GM12878 (cell line): ENCODE data around the gene MACF1. TPM values are rescaled to one million over a fixed set of nuclear protein-coding genes. Genes with fewer than 3 reads are reported as not detected.
A peak's percentile ranks its signal among the peaks of the same experiment; 100 is the strongest.

ENCODE experiments used
- ATAC-seq: fragments of 200-7000 bp; cut with Tn5 transposase; 3 replicates; pipeline ENCODE4 v1.9.1; 2020; ENCODE audit warnings: mild to moderate bottlenecking, moderate library complexity
- BruUV-seq: library from RNA; stranded (reverse); fragments of 400-500 nt; replicated peaks from 2 replicates; lab custom pipeline; 2021; lab: Mats Ljungman, UMichigan
- CTCF ChIA-PET: fragments of 300-600 bp; sonication (Branson Sonifier 250); formaldehyde crosslinking; extraction: SDS; loops from one replicate; lab custom pipeline; 2021; ENCODE audit warnings: inconsistent platforms; lab: Yijun Ruan, JAX
- POLR2A ChIA-PET: fragments of 350-600 bp; formaldehyde crosslinking; extraction: SDS; loops from one replicate; lab custom pipeline; 2021; ENCODE audit warnings: inconsistent platforms; lab: Charles Lee
- RAD21 ChIA-PET: fragments of 300-600 bp; sonication (Branson Sonifier 250); formaldehyde crosslinking; loops from one replicate; lab custom pipeline; 2023; ENCODE audit warnings: antibody characterized with exemption; ENCODE audit not compliant: unreplicated experiment; lab: Charles Lee
- SMC1A ChIA-PET: fragments of 300-600 bp; sonication (Branson Sonifier 250); formaldehyde crosslinking; loops from one replicate; lab custom pipeline; 2023; ENCODE audit not compliant: unreplicated experiment, uncharacterized antibody; lab: Charles Lee
- DNase-seq: peaks from one replicate; pipeline ENCODE4 v3.0.0-alpha.2; 2011; ENCODE audit warnings: low read depth, low spot score
- FAIRE-seq: peaks from 3 replicates; lab custom pipeline; 2011; peaks lifted over from hg19 to GRCh38; lab: Jason Lieb, UNC
- H2AFZ ChIP-seq: 2 replicates; pipeline ENCODE4 v1.6.0; 2011; ENCODE audit warnings: low read depth, low read length, control low read depth; ENCODE audit not compliant: control insufficient read depth
- H3K27ac ChIP-seq: 2 replicates; pipeline ENCODE4 v1.5.1; 2011; ENCODE audit warnings: control low read depth; ENCODE audit not compliant: control insufficient read depth, insufficient read depth
- H3K27me3 ChIP-seq, 2 experiments: replicated peaks in 1 of 2; 2 replicates each; pipeline versions ENCODE4 v1.6.0 to v1.6.1; 2011; ENCODE audit warnings: low read length in 1 of 2; ENCODE audit not compliant: control insufficient read depth in 2 of 2, insufficient read depth in 2 of 2
- H3K36me3 ChIP-seq, 2 experiments: 2 replicates each; pipeline ENCODE4 v1.5.1; 2011; ENCODE audit warnings: low read length in 1 of 2; ENCODE audit not compliant: control insufficient read depth in 2 of 2, insufficient read depth in 2 of 2
- H3K4me1 ChIP-seq: 2 replicates; pipeline ENCODE4 v1.6.1; 2011; ENCODE audit warnings: mild to moderate bottlenecking, low read length, moderate library complexity, mixed read lengths; ENCODE audit not compliant: control insufficient read depth, insufficient read depth
- H3K4me2 ChIP-seq: 2 replicates; pipeline ENCODE4 v1.6.0; 2011; ENCODE audit warnings: control low read depth; ENCODE audit not compliant: control insufficient read depth, insufficient read depth
- H3K4me3 ChIP-seq: fragments of 200-600 bp; sonication (generic); 2 replicates; pipeline ENCODE4 v1.5.1; 2016
- H3K79me2 ChIP-seq: 2 replicates; pipeline ENCODE4 v1.6.0; 2011; ENCODE audit warnings: low read length; ENCODE audit not compliant: control insufficient read depth, insufficient read depth
- H3K9ac ChIP-seq: 2 replicates; pipeline ENCODE4 v1.8.0; 2011; ENCODE audit warnings: low read length, control low read depth, mixed read lengths; ENCODE audit not compliant: control insufficient read depth, insufficient read depth
- H3K9me3 ChIP-seq: replicated peaks from 3 replicates; pipeline ENCODE4 v1.5.1; 2011; ENCODE audit warnings: mild to moderate bottlenecking, low read length; ENCODE audit not compliant: control insufficient read depth, insufficient read depth
- H4K20me1 ChIP-seq: 2 replicates; pipeline ENCODE4 v1.6.0; 2011; ENCODE audit not compliant: control insufficient read depth, insufficient read depth
- FOXM1 ChIP-seq: IDR thresholded peaks from 2 replicates; pipeline ENCODE4 v1.6.1; 2012; ENCODE audit warnings: low read depth, mild to moderate bottlenecking, inconsistent platforms, low read length, moderate library complexity
- MYC ChIP-seq: IDR thresholded peaks from 2 replicates; pipeline ENCODE4 v1.6.1; 2011; ENCODE audit warnings: mild to moderate bottlenecking, low read length, moderate library complexity, inconsistent platforms; ENCODE audit not compliant: insufficient read depth, insufficient replicate concordance, insufficient read length, severe bottlenecking
- NFXL1 ChIP-seq: fragments of 450-650 bp; IDR thresholded peaks from 2 replicates; pipeline ENCODE4 v1.6.1; 2017; ENCODE audit warnings: antibody characterized with exemption, mild to moderate bottlenecking, borderline replicate concordance
- NKRF ChIP-seq: fragments of 450-650 bp; conservative IDR thresholded peaks from 2 replicates; pipeline ENCODE4 v1.6.1; 2017; ENCODE audit warnings: mild to moderate bottlenecking, moderate library complexity
- PAX8 ChIP-seq: fragments of 450-650 bp; IDR thresholded peaks from 2 replicates; pipeline ENCODE4 v1.6.1; 2017; ENCODE audit warnings: mild to moderate bottlenecking, moderate library complexity
- POLR2AphosphoS5 ChIP-seq: IDR thresholded peaks from 2 replicates; pipeline ENCODE4 v1.6.1; 2011; ENCODE audit warnings: mild to moderate bottlenecking, low read length, inconsistent platforms
- SMC3 ChIP-seq: IDR thresholded peaks from 2 replicates; pipeline ENCODE4 v1.6.1; 2011; ENCODE audit warnings: low read length, improper control_type of control experiment, borderline replicate concordance
- SUPT20H ChIP-seq: IDR thresholded peaks from 2 replicates; pipeline ENCODE4 v1.6.1; 2011; ENCODE audit warnings: low read depth, mild to moderate bottlenecking, low read length, moderate library complexity, borderline replicate concordance; ENCODE audit not compliant: control insufficient read depth
- TCF3 ChIP-seq: IDR thresholded peaks from 2 replicates; pipeline ENCODE4 v1.6.1; 2012; ENCODE audit warnings: low read depth, mild to moderate bottlenecking, low read length, borderline replicate concordance; ENCODE audit not compliant: insufficient read depth
- ZNF207 ChIP-seq: fragments of 450-650 bp; IDR thresholded peaks from 2 replicates; pipeline ENCODE4 v1.6.1; 2014; ENCODE audit warnings: antibody characterized with exemption, mild to moderate bottlenecking, borderline replicate concordance
- ZNF24 ChIP-seq: fragments of 450-650 bp; IDR thresholded peaks from 2 replicates; pipeline ENCODE4 v1.6.1; 2017; ENCODE audit warnings: antibody characterized with exemption, mild to moderate bottlenecking
- WGBS: methylation state at CpG from one replicate; pipeline ENCODE4 v1.1.6; 2016; ENCODE audit warnings: low lambda C conversion rate; ENCODE audit not compliant: insufficient replicate concordance, insufficient coverage; ENCODE audit errors: missing lambda C conversion rate; 5-methylcytosine and 5-hydroxymethylcytosine counted together
- in situ Hi-C: fragments of 300-500 bp; cut with MboI; formaldehyde crosslinking; loops from 9 replicates; pipeline ENCODE4 v1.14.3; 2018; ENCODE audit warnings: mixed read lengths
- intact Hi-C: fragments of 100-400 bp; cut with micrococcal nuclease; formaldehyde crosslinking; loops from one replicate; pipeline ENCODE4 v1.14.2; 2022; ENCODE audit not compliant: unreplicated experiment
- polyA plus RNA-seq, 11 experiments: library from polyadenylated mRNA; depleted of rRNA in 4 of 11; unstranded in 6 of 11; stranded (reverse) in 5 of 11; fragments of >200 nt; fragmentation: Nextera tagmentation in 4 of 11; fragmentation: Illumina TruSeq in 1 of 11; extraction: Ambion mirVana in 4 of 11; extraction: Trizol in 1 of 11; gene quantifications; 1 replicate in 1 of 11; 2 replicates in 10 of 11; pipeline versions ENCODE4 v1.2.1 to v1.2.3, GENCODE V29; 2011 to 2016; ENCODE audit warnings: inconsistent platforms in 2 of 11, missing spikeins in 2 of 11, low read depth in 1 of 11
- total RNA-seq, 4 experiments: library from RNA; depleted of rRNA in 3 of 4; stranded (reverse); fragments of >200 nt in 3 of 4; fragmentation: Illumina TruSeq in 1 of 4; extraction: Trizol in 1 of 4; gene quantifications; 2 replicates each; pipeline versions ENCODE4 v1.2.1 to v1.2.3, GENCODE V29; 2013 to 2021

Gene MACF1
- total and polyA plus RNA-seq, 10 of the 15 experiments (the other 5 are each of a cell fraction or from before 2014, with no cell fraction given) = 15.5 to 201 (median 76.9) TPM

GRCh38 chr1:39272798-39273469 lies 68.4 kb downstream of the MACF1 start:
- peaks cover 47% of the 10 kb centered on the region for H3K4me1 ChIP-seq
- H3K9me3 ChIP-seq = no peaks in the 10 kb centered on the region
- H3K36me3 ChIP-seq = peaks cover 2 to 17% of the 10 kb centered on the region in 2 experiments
- SMC1A ChIA-PET = interaction anchor here (0.7 to 13.9 kb wide), 15 partner anchors 11 to 268 kb away, joined by 3 to 155 read pairs (median 4); no protein-coding TSS in a partner anchor
- intact Hi-C loops (no loop called here), in situ Hi-C loops (no loop called here)
- no peak overlapping the region for H2AFZ ChIP-seq
- ATAC-seq (no peak), DNase-seq (no peak), FAIRE-seq (no peak)
- H3K4me3 ChIP-seq = no peak overlapping the region
- CTCF ChIA-PET = interaction anchor here (1.0 to 25.0 kb wide), 6 partner anchors 14 to 174 kb away, joined by 3 to 918 read pairs (median 5); no protein-coding TSS in a partner anchor
- H3K27me3 ChIP-seq = no peaks in the 10 kb centered on the region
- WGBS = 97% methylated on average over 9 of the region's 13 CpGs
- H3K27ac ChIP-seq = peak overlapping the region; percentile 57
- H3K9ac ChIP-seq = no peak overlapping the region; the same call in 1 of the 2 replicates
- peak overlapping the region; percentile 89; the same call in 1 of the 2 replicates for H3K4me2 ChIP-seq
- POLR2A ChIA-PET = interaction anchor here (0.6 to 1.4 kb wide), 9 partner anchors 9 to 556 kb away, joined by 3 to 5 read pairs (median 3); no protein-coding TSS in a partner anchor
- BruUV-seq = no TSS peak
- TF ChIP-seq PAX8 (no peak), ZNF24 (no peak), FOXM1 (no peak), SMC3 (no peak), SUPT20H (no peak), ZNF207 (no peak), MYC (no peak), TCF3 (no peak), NKRF (no peak), POLR2AphosphoS5 (no peak), NFXL1 (no peak)
- RAD21 ChIA-PET = interaction anchor here (0.8 to 10.8 kb wide), 8 partner anchors 10 to 170 kb away, joined by 3 to 117 read pairs (median 6); partner anchors contain the start of gene MACF1
- no peaks in the 10 kb centered on the region for H4K20me1 ChIP-seq
- peaks cover 87% of the 10 kb centered on the region for H3K79me2 ChIP-seq
